H1 (cell line): ENCODE measurements around the gene NCBP2. TPM values are rescaled to one million over a fixed set of nuclear protein-coding genes. Genes with fewer than 3 reads are reported as not detected.

Experiments used
- CTCF ChIA-PET: fragments of 300-600 bp; sonication (Branson Sonifier 250); formaldehyde crosslinking; loops from one replicate; lab custom pipeline; 2021; ENCODE audit not compliant: partially characterized antibody; lab: Charles Lee
- POLR2A ChIA-PET: fragments of 300-600 bp; sonication (Branson Sonifier 250); formaldehyde crosslinking; loops from one replicate; lab custom pipeline; 2021; ENCODE audit warnings: inconsistent platforms; ENCODE audit not compliant: partially characterized antibody; lab: Charles Lee
- DNase-seq, 2 experiments: peaks; one replicate each; pipeline versions ENCODE4 v3.0.0 to v3.0.0-alpha.2; 2010 to 2022; ENCODE audit warnings: low spot score in 2 of 2, low read depth in 1 of 2, mixed read lengths in 1 of 2
- FAIRE-seq: peaks from 2 replicates; lab custom pipeline; 2011; peaks lifted over from hg19 to GRCh38; lab: Jason Lieb, UNC
- H2AFZ ChIP-seq: 2 replicates; pipeline ENCODE4 v1.8.1; 2012; ENCODE audit warnings: low read length, inconsistent platforms
- H2AK5ac ChIP-seq: 2 replicates; pipeline ENCODE4 v1.6.1; 2013; ENCODE audit warnings: low read depth, low read length
- H2BK120ac ChIP-seq: replicated peaks from 2 replicates; pipeline ENCODE3; 2013; ENCODE audit warnings: low read depth, low read length, inconsistent platforms
- H2BK12ac ChIP-seq: 2 replicates; pipeline ENCODE4 v1.6.1; 2013; ENCODE audit warnings: low read depth, low read length
- H2BK15ac ChIP-seq: 2 replicates; pipeline ENCODE4 v1.6.1; 2013; ENCODE audit warnings: low read length
- H2BK20ac ChIP-seq: 2 replicates; pipeline ENCODE4 v1.6.1; 2013; ENCODE audit warnings: low read length
- H2BK5ac ChIP-seq: 2 replicates; pipeline ENCODE4 v1.6.1; 2013; ENCODE audit warnings: low read depth, low read length
- H3K14ac ChIP-seq: 2 replicates; pipeline ENCODE4 v1.6.1; 2013; ENCODE audit warnings: inconsistent platforms; ENCODE audit not compliant: insufficient read length
- H3K18ac ChIP-seq: 2 replicates; pipeline ENCODE4 v1.6.1; 2013; ENCODE audit warnings: low read length; ENCODE audit errors: extremely low read depth
- H3K23ac ChIP-seq: 2 replicates; pipeline ENCODE4 v1.6.1; 2013; ENCODE audit warnings: inconsistent platforms; ENCODE audit not compliant: insufficient read length
- H3K23me2 ChIP-seq: 2 replicates; pipeline ENCODE4 v1.6.1; 2013; ENCODE audit warnings: low read depth, low read length
- H3K27ac ChIP-seq: 2 replicates; pipeline ENCODE4 v1.6.1; 2011; ENCODE audit warnings: low read depth, low read length, inconsistent platforms
- H3K27me3 ChIP-seq, 4 experiments: replicated peaks in 1 of 4; 1 replicate in 1 of 4; 2 replicates in 3 of 4; pipeline versions ENCODE4 v1.6.1 to v1.8.1; 2011 to 2013; ENCODE audit warnings: low read length in 3 of 4, mild to moderate bottlenecking in 3 of 4, inconsistent platforms in 2 of 4, mixed read lengths in 2 of 4, moderate library complexity in 1 of 4; ENCODE audit not compliant: control insufficient read depth in 3 of 4, insufficient read depth in 3 of 4; ENCODE audit errors: extremely low read depth in 1 of 4
- H3K36me3 ChIP-seq, 4 experiments: 2 replicates each; pipeline versions ENCODE4 v1.6.1 to v1.8.1; 2011 to 2013; ENCODE audit warnings: mild to moderate bottlenecking in 4 of 4, low read length in 3 of 4, moderate library complexity in 2 of 4, control low read depth in 1 of 4, inconsistent platforms in 1 of 4; ENCODE audit not compliant: insufficient read depth in 4 of 4, control insufficient read depth in 2 of 4
- H3K4ac ChIP-seq: replicated peaks from 2 replicates; pipeline ENCODE3; 2013; ENCODE audit warnings: low read length, low read depth, mixed read lengths, inconsistent platforms; ENCODE audit not compliant: insufficient read length
- H3K4me1 ChIP-seq, 4 experiments: replicated peaks in 1 of 4; 1 replicate in 1 of 4; 2 replicates in 3 of 4; pipeline versions ENCODE4 v1.6.1 to v1.8.1; 2011 to 2013; ENCODE audit warnings: low read length in 3 of 4, inconsistent platforms in 2 of 4, mixed read lengths in 1 of 4; ENCODE audit not compliant: insufficient read depth in 4 of 4, control insufficient read depth in 3 of 4
- H3K4me2 ChIP-seq, 2 experiments: 2 replicates each; pipeline versions ENCODE4 v1.6.1 to v1.8.1; 2011 to 2013; ENCODE audit warnings: low read depth in 2 of 2, low read length in 2 of 2, control low read depth in 1 of 2, inconsistent platforms in 1 of 2, mild to moderate bottlenecking in 1 of 2; ENCODE audit not compliant: insufficient read depth in 1 of 2
- H3K4me3 ChIP-seq, 4 experiments: fragments of 200-600, 300-600 bp in 1 of 4; sonication (generic), shearing (Covaris generic), sonication (Bioruptor Twin) in 1 of 4; 2 replicates each; pipeline versions ENCODE4 v1.5.1 to v1.8.1; 2011 to 2016; ENCODE audit warnings: low read length in 4 of 4, low read depth in 3 of 4, control low read depth in 2 of 4, inconsistent platforms in 2 of 4, mild to moderate bottlenecking in 2 of 4, mixed read lengths in 1 of 4, moderate library complexity in 1 of 4; ENCODE audit not compliant: insufficient read depth in 2 of 4; ENCODE audit errors: extremely low read depth in 1 of 4
- H3K56ac ChIP-seq: replicated peaks from 2 replicates; pipeline ENCODE3; 2013; ENCODE audit warnings: low read depth, mild to moderate bottlenecking, mixed read lengths, low read length, inconsistent platforms; ENCODE audit not compliant: insufficient read length
- H3K79me1 ChIP-seq: 2 replicates; pipeline ENCODE4 v1.6.1; 2013; ENCODE audit warnings: low read depth, low read length, control low read depth
- H3K79me2 ChIP-seq, 2 experiments: 2 replicates each; pipeline versions ENCODE4 v1.6.1 to v1.8.1; 2012 to 2013; ENCODE audit warnings: low read length in 2 of 2, mild to moderate bottlenecking in 2 of 2, inconsistent platforms in 1 of 2; ENCODE audit not compliant: insufficient read depth in 2 of 2, control insufficient read depth in 1 of 2
- H3K9ac ChIP-seq, 4 experiments: replicated peaks in 1 of 4; 1 replicate in 1 of 4; 2 replicates in 3 of 4; pipeline versions ENCODE4 v1.6.1 to v1.8.1; 2011 to 2013; ENCODE audit warnings: low read depth in 3 of 4, low read length in 3 of 4, control low read depth in 2 of 4, mild to moderate bottlenecking in 2 of 4, moderate library complexity in 2 of 4, inconsistent platforms in 1 of 4; ENCODE audit errors: extremely low read depth in 1 of 4
- H3K9me3 ChIP-seq, 2 experiments: 2 replicates each; pipeline versions ENCODE4 v1.6.1 to v1.8.1; 2012 to 2013; ENCODE audit warnings: mild to moderate bottlenecking in 2 of 2, moderate library complexity in 2 of 2, control low read depth in 1 of 2, inconsistent platforms in 1 of 2, low read depth in 1 of 2, low read length in 1 of 2, mixed read lengths in 1 of 2; ENCODE audit not compliant: insufficient read depth in 2 of 2
- H4K20me1 ChIP-seq, 2 experiments: replicated peaks in 1 of 2; 2 replicates each; pipeline versions ENCODE3 to v1.8.1; 2011 to 2013; ENCODE audit warnings: inconsistent platforms in 2 of 2, low read length in 2 of 2, mild to moderate bottlenecking in 1 of 2; ENCODE audit not compliant: insufficient read depth in 2 of 2, control insufficient read depth in 1 of 2
- H4K5ac ChIP-seq: 2 replicates; pipeline ENCODE4 v1.6.1; 2013; ENCODE audit warnings: low read length, low read depth, mixed read lengths, inconsistent platforms; ENCODE audit not compliant: insufficient read length
- H4K8ac ChIP-seq: 2 replicates; pipeline ENCODE4 v1.8.0; 2013; ENCODE audit warnings: mild to moderate bottlenecking, moderate library complexity, low read length, inconsistent platforms; ENCODE audit not compliant: insufficient read depth; ENCODE audit errors: extremely low read depth
- H4K91ac ChIP-seq: replicated peaks from 2 replicates; pipeline ENCODE3; 2013; ENCODE audit warnings: low read length, mixed read lengths, inconsistent platforms; ENCODE audit not compliant: insufficient read length
- MAX ChIP-seq: IDR thresholded peaks from 2 replicates; pipeline ENCODE4 v1.6.1; 2012; ENCODE audit warnings: inconsistent platforms
- POLR2A ChIP-seq, 2 experiments: IDR thresholded peaks; 1 replicate in 1 of 2; 2 replicates in 1 of 2; pipeline ENCODE4 v1.6.1; 2011; ENCODE audit warnings: low read depth in 2 of 2, low read length in 2 of 2, mild to moderate bottlenecking in 2 of 2; ENCODE audit errors: control extremely low read depth in 1 of 2
- WGBS, 2 experiments: shearing (Covaris generic) in 1 of 2; methylation state at CpG; one replicate each; pipeline versions ENCODE4 v1.1.6 to v1.1.7; 2013 to 2015; ENCODE audit warnings: low lambda C conversion rate in 2 of 2, mixed read lengths in 2 of 2, inconsistent platforms in 1 of 2, low coverage in 1 of 2, missing lambda C conversion rate in 1 of 2; ENCODE audit not compliant: insufficient replicate concordance in 2 of 2, insufficient coverage in 1 of 2, insufficient read length in 1 of 2; ENCODE audit errors: extremely low coverage in 1 of 2, missing lambda C conversion rate in 1 of 2; 5-methylcytosine and 5-hydroxymethylcytosine counted together
- polyA plus RNA-seq, 7 experiments: library from polyadenylated mRNA; depleted of rRNA in 3 of 7; stranded (reverse) in 5 of 7; unstranded in 2 of 7; fragments of >200 nt in 5 of 7; fragments of 200-250 nt in 2 of 7; gene quantifications; 1 replicate in 5 of 7; 2 replicates in 1 of 7; 4 replicates in 1 of 7; pipeline versions ENCODE4 v1.2.1 to v1.2.3, GENCODE V29; 2011 to 2013; ENCODE audit warnings: missing spikeins in 2 of 7, mixed read lengths in 2 of 7
- total RNA-seq: library from RNA; stranded (reverse); fragmentation: NEBNext Ultra II Directional; extraction: Animal tissue kit (Norgen Biotek cat#: 25700); gene quantifications from 2 replicates; pipeline ENCODE4 v1.2.1, GENCODE V29; 2021
- TF ChIP-seq, protein P1 (sequence below): IDR thresholded peaks from 2 replicates; pipeline ENCODE4 v1.6.1; 2011; ENCODE audit warnings: low read depth, mild to moderate bottlenecking, low read length; ENCODE audit not compliant: insufficient read depth
- TF ChIP-seq, protein P2 (sequence below), 3 experiments: IDR thresholded peaks; 1 replicate in 2 of 3; 2 replicates in 1 of 3; pipeline versions ENCODE4 v1.5.1 to v1.6.1; 2011; ENCODE audit warnings: low read length in 3 of 3, mild to moderate bottlenecking in 3 of 3, inconsistent platforms in 2 of 3, low read depth in 1 of 3, moderate library complexity in 1 of 3; ENCODE audit not compliant: insufficient read depth in 1 of 3; ENCODE audit errors: control extremely low read depth in 1 of 3
- TF ChIP-seq, protein P3 (sequence below): IDR thresholded peaks from 2 replicates; pipeline ENCODE4 v1.6.1; 2012; ENCODE audit warnings: inconsistent platforms

NCBP2 gene
- total and polyA plus RNA-seq, 2 of the 8 experiments (the other 6 are each of a cell fraction or from before 2014, with no cell fraction given): 34.1 to 100 TPM

GRCh38 chr3:196991581-196992460 is 49.5 kb upstream of the NCBP2 start:
- Histone ChIP-seq H2BK15ac (no peak overlapping the region), H2BK5ac (no peak overlapping the region), H4K8ac (peak overlapping the region; percentile 66; the same call in 1 of the 2 replicates), H3K27me3 (no peaks in the 10 kb centered on the region), H3K23ac (no peak overlapping the region), H3K23me2 (peaks cover 5% of the 10 kb centered on the region; the same call in 1 of the 2 replicates), H4K20me1 (peaks cover 0 to 6% of the 10 kb centered on the region in 2 experiments), H3K27ac (no peak overlapping the region), H3K14ac (no peak overlapping the region), H3K79me2 (no peaks in the 10 kb centered on the region), H3K9me3 (no peaks in the 10 kb centered on the region), H3K79me1 (no peaks in the 10 kb centered on the region), H3K36me3 (no peaks in the 10 kb centered on the region), H3K4me3 (no peak overlapping the region), H2BK20ac (no peak overlapping the region), H3K4me1 (peaks cover 0 to 6% (median 2%) of the 10 kb centered on the region in 4 experiments; a peak in 3 of 7 replicates), H2AFZ (no peak overlapping the region), H2BK12ac (no peak overlapping the region), H3K56ac (no peak overlapping the region), H4K5ac (no peak overlapping the region), H4K91ac (no peak overlapping the region), H3K18ac (no peak overlapping the region), H3K9ac (no peak overlapping the region), H3K4ac (peak overlapping the region; percentile 50), H2AK5ac (no peak overlapping the region), H2BK120ac (no peak overlapping the region), H3K4me2 (no peak overlapping the region)
- 80% methylated on average over 26 of the region's 28 CpGs; no CpG with 5 or more reads in 1 of the 2 experiments for WGBS, 2 experiments
- POLR2A ChIA-PET: interaction anchor here (1.3 to 1.4 kb wide), 2 partner anchors 12 to 15 kb away, joined by 3 to 4 read pairs; no protein-coding TSS in a partner anchor
- DNase-seq: peak in 1 of 2 experiments; percentile 44
- TF ChIP-seq, protein P1, sequence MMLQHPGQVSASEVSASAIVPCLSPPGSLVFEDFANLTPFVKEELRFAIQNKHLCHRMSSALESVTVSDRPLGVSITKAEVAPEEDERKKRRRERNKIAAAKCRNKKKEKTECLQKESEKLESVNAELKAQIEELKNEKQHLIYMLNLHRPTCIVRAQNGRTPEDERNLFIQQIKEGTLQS: no peak
- TF ChIP-seq POLR2A (IDR thresholded peaks at IDR 0.05; ENCODE audit: control extremely low read depth in 1 of 2, low read depth in 2 of 2, low read length in 2 of 2) (no peak), MAX (peak; percentile 63; the same call in 1 of the 2 replicates)
- TF ChIP-seq, protein P2, sequence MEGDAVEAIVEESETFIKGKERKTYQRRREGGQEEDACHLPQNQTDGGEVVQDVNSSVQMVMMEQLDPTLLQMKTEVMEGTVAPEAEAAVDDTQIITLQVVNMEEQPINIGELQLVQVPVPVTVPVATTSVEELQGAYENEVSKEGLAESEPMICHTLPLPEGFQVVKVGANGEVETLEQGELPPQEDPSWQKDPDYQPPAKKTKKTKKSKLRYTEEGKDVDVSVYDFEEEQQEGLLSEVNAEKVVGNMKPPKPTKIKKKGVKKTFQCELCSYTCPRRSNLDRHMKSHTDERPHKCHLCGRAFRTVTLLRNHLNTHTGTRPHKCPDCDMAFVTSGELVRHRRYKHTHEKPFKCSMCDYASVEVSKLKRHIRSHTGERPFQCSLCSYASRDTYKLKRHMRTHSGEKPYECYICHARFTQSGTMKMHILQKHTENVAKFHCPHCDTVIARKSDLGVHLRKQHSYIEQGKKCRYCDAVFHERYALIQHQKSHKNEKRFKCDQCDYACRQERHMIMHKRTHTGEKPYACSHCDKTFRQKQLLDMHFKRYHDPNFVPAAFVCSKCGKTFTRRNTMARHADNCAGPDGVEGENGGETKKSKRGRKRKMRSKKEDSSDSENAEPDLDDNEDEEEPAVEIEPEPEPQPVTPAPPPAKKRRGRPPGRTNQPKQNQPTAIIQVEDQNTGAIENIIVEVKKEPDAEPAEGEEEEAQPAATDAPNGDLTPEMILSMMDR (IDR thresholded peaks at IDR 0.05; ENCODE audit: control extremely low read depth in 1 of 3, insufficient read depth in 1 of 3, low read depth in 1 of 3, low read length in 3 of 3): peak in 1 of 3 experiments; percentile 4; a peak in 1 of 4 replicates
- TF ChIP-seq, protein P3, sequence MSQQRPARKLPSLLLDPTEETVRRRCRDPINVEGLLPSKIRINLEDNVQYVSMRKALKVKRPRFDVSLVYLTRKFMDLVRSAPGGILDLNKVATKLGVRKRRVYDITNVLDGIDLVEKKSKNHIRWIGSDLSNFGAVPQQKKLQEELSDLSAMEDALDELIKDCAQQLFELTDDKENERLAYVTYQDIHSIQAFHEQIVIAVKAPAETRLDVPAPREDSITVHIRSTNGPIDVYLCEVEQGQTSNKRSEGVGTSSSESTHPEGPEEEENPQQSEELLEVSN: peak; percentile 40; the same call in 1 of the 2 replicates
- FAIRE-seq: no peak
- CTCF ChIA-PET: interaction anchor here (0.6 to 2.2 kb wide), 7 partner anchors 7 to 197 kb away, joined by 3 to 9 read pairs (median 4); no protein-coding TSS in a partner anchor
